ENCODE data around the gene CDKAL1.

GRCh38 chr6:21034345-21034744, 500.1 kb downstream of the CDKAL1 start:
- TF ChIP-seq, protein P1, sequence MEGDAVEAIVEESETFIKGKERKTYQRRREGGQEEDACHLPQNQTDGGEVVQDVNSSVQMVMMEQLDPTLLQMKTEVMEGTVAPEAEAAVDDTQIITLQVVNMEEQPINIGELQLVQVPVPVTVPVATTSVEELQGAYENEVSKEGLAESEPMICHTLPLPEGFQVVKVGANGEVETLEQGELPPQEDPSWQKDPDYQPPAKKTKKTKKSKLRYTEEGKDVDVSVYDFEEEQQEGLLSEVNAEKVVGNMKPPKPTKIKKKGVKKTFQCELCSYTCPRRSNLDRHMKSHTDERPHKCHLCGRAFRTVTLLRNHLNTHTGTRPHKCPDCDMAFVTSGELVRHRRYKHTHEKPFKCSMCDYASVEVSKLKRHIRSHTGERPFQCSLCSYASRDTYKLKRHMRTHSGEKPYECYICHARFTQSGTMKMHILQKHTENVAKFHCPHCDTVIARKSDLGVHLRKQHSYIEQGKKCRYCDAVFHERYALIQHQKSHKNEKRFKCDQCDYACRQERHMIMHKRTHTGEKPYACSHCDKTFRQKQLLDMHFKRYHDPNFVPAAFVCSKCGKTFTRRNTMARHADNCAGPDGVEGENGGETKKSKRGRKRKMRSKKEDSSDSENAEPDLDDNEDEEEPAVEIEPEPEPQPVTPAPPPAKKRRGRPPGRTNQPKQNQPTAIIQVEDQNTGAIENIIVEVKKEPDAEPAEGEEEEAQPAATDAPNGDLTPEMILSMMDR (IDR thresholded peaks at IDR 0.05 in 2 of 3, conservative IDR thresholded peaks at IDR 0.05 in 1 of 3; ENCODE audit: control insufficient read depth in 2 of 3, extremely low read depth in 1 of 3, insufficient read depth in 1 of 3, low read depth in 3 of 3, low read length in 3 of 3), result no peak
- TF ChIP-seq TAF1 (IDR thresholded peaks at IDR 0.05; ENCODE audit: borderline replicate concordance, low read depth, low read length) (no peak), RELA (IDR thresholded peaks at IDR 0.05; ENCODE audit: borderline replicate concordance, partially characterized antibody) (no peak), FOXM1 (IDR thresholded peaks at IDR 0.05; ENCODE audit: low read depth, low read length) (no peak), TCF12 (IDR thresholded peaks at IDR 0.05; ENCODE audit: low read depth, low read length) (no peak), ZNF274 (IDR thresholded peaks at IDR 0.05; ENCODE audit: insufficient read depth, insufficient read length) (no peak), E2F8 (IDR thresholded peaks at IDR 0.05; ENCODE audit: low read depth, partially characterized antibody) (no peak), MYC (IDR thresholded peaks at IDR 0.05; ENCODE audit: insufficient read depth, insufficient read length, insufficient replicate concordance, low read length, severe bottlenecking) (no peak), YY1 (IDR thresholded peaks at IDR 0.05; ENCODE audit: low read depth, low read length) (no peak)
- TF ChIP-seq, protein P2, sequence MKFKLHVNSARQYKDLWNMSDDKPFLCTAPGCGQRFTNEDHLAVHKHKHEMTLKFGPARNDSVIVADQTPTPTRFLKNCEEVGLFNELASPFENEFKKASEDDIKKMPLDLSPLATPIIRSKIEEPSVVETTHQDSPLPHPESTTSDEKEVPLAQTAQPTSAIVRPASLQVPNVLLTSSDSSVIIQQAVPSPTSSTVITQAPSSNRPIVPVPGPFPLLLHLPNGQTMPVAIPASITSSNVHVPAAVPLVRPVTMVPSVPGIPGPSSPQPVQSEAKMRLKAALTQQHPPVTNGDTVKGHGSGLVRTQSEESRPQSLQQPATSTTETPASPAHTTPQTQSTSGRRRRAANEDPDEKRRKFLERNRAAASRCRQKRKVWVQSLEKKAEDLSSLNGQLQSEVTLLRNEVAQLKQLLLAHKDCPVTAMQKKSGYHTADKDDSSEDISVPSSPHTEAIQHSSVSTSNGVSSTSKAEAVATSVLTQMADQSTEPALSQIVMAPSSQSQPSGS (IDR thresholded peaks at IDR 0.05; ENCODE audit: low read length), result no peak
- TF ChIP-seq, protein P3, sequence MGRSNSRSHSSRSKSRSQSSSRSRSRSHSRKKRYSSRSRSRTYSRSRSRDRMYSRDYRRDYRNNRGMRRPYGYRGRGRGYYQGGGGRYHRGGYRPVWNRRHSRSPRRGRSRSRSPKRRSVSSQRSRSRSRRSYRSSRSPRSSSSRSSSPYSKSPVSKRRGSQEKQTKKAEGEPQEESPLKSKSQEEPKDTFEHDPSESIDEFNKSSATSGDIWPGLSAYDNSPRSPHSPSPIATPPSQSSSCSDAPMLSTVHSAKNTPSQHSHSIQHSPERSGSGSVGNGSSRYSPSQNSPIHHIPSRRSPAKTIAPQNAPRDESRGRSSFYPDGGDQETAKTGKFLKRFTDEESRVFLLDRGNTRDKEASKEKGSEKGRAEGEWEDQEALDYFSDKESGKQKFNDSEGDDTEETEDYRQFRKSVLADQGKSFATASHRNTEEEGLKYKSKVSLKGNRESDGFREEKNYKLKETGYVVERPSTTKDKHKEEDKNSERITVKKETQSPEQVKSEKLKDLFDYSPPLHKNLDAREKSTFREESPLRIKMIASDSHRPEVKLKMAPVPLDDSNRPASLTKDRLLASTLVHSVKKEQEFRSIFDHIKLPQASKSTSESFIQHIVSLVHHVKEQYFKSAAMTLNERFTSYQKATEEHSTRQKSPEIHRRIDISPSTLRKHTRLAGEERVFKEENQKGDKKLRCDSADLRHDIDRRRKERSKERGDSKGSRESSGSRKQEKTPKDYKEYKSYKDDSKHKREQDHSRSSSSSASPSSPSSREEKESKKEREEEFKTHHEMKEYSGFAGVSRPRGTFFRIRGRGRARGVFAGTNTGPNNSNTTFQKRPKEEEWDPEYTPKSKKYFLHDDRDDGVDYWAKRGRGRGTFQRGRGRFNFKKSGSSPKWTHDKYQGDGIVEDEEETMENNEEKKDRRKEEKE (IDR thresholded peaks at IDR 0.05), result no peak
